ENCODE results near the gene XPNPEP1. TPM values are rescaled to one million over a fixed set of nuclear protein-coding genes. Genes with fewer than 3 reads are reported as not detected.

Gene XPNPEP1
- total RNA-seq, 3 donors from 2014 or later, result 66.6 to 97.7 (median 87.5) TPM

GRCh38 chr10:109968953-109969759 lies 45.8 kb upstream of the XPNPEP1 start:
- H3K4me1 ChIP-seq (ENCODE audit: low read depth), result peaks cover 9% of the 10 kb centered on the region
- TF ChIP-seq CTCF (IDR thresholded peaks at IDR 0.05), result no peak
- intact Hi-C loops (cut with DNase I, micrococcal nuclease), result no loop called here
- DNase-seq, result peak; percentile 60 to 69 (median 68)
- ATAC-seq, result peak; percentile 86
- H3K9me3 ChIP-seq, result no peaks in the 10 kb centered on the region
- H3K4me3 ChIP-seq, result no peak overlapping the region
- no peaks in the 10 kb centered on the region for H3K36me3 ChIP-seq (ENCODE audit: low read depth)

- ATAC-seq (no peak), DNase-seq (no peak)
- no peak for TF ChIP-seq CTCF (IDR thresholded peaks at IDR 0.05)
- Histone ChIP-seq H3K9me3 (no peaks in the 10 kb centered on the region), H3K4me3 (no peak overlapping the region), H3K4me1 (ENCODE audit: low read depth) (peaks cover 9% of the 10 kb centered on the region), H3K36me3 (ENCODE audit: low read depth) (no peaks in the 10 kb centered on the region)
- intact Hi-C loops (cut with DNase I, micrococcal nuclease), result no loop called here
These were observed 44.4 kb upstream of the XPNPEP1 start for GRCh38 chr10:109967739-109968088.

- Histone ChIP-seq H3K9me3 (no peaks in the 10 kb centered on the region), H3K4me3 (no peak overlapping the region), H3K36me3 (ENCODE audit: low read depth) (no peaks in the 10 kb centered on the region), H3K4me1 (ENCODE audit: low read depth) (peaks cover 9% of the 10 kb centered on the region)
- ATAC-seq (peak; percentile 14), DNase-seq (peak in 1 of 3 donors; percentile 47)
- TF ChIP-seq CTCF (IDR thresholded peaks at IDR 0.05), result no peak
- intact Hi-C loops (cut with DNase I, micrococcal nuclease), result no loop called here
These were observed 43.8 kb upstream of the XPNPEP1 start for GRCh38 chr10:109966961-109967738.

GRCh38 chr10:109964318-109964717 lies 41.0 kb upstream of the XPNPEP1 start:
- DNase-seq (no peak), ATAC-seq (no peak)
- Histone ChIP-seq H3K36me3 (ENCODE audit: low read depth) (no peaks in the 10 kb centered on the region), H3K9me3 (no peaks in the 10 kb centered on the region), H3K4me3 (no peak overlapping the region), H3K4me1 (ENCODE audit: low read depth) (peaks cover 13% of the 10 kb centered on the region)
- intact Hi-C loops (cut with DNase I, micrococcal nuclease), result no loop called here
- no peak for TF ChIP-seq CTCF (IDR thresholded peaks at IDR 0.05)

- H3K9me3 ChIP-seq, result no peaks in the 10 kb centered on the region
- no peak for TF ChIP-seq CTCF (IDR thresholded peaks at IDR 0.05)
- peaks cover 6% of the 10 kb centered on the region for H3K4me1 ChIP-seq (ENCODE audit: low read depth)
- no peak for ATAC-seq
- DNase-seq, result no peak
- no peak overlapping the region for H3K4me3 ChIP-seq
- H3K36me3 ChIP-seq (ENCODE audit: low read depth), result no peaks in the 10 kb centered on the region
- intact Hi-C loops (cut with DNase I, micrococcal nuclease), result no loop called here
These were observed 40.1 kb upstream of the XPNPEP1 start for GRCh38 chr10:109963439-109963838.

All from mucosa of descending colon (tissue), 3 donors.